ENCODE data around the gene RNF7. TPM values are rescaled to one million over a fixed set of nuclear protein-coding genes. Genes with fewer than 3 reads are reported as not detected.
"Not testable (repeated sequence)": the region's sequence is repeated elsewhere in the genome, so short reads cannot be mapped to it uniquely, and the experiment has no call there.

The RNF7 gene
- total and polyA plus RNA-seq, 4 donors = 11.7 to 71.6 (median 28.9) TPM

- 32% methylated on average over 1 of the region's 1 CpG for WGBS
- no peaks in the 10 kb centered on the region for H3K27me3 ChIP-seq (ENCODE audit: control insufficient read depth in 4 of 4, insufficient read depth in 4 of 4, low read length in 3 of 4)
- H3K36me3 ChIP-seq (ENCODE audit: control insufficient read depth in 4 of 4, insufficient read depth in 3 of 4, low read depth in 1 of 4, low read length in 3 of 4) = peaks cover 5 to 23% (median 21%) of the 10 kb centered on the region in 4 donors
- no peak overlapping the region for H3K4me3 ChIP-seq (ENCODE audit: low read depth in 1 of 3, low read length in 3 of 3)
- TF ChIP-seq SP1 (IDR thresholded peaks at IDR 0.05) (no peak), RAD21 (IDR thresholded peaks at IDR 0.05) (peak in 1 of 2 donors; percentile 7), GABPA (IDR thresholded peaks at IDR 0.05 in 1 of 2, conservative IDR thresholded peaks at IDR 0.05 in 1 of 2) (no peak)
- H3K27ac ChIP-seq (ENCODE audit: low read depth in 1 of 2, low read length in 2 of 2) = no peak overlapping the region
- no peak for DNase-seq (ENCODE audit: low spot score)
- no peaks in the 10 kb centered on the region for H3K9me3 ChIP-seq (ENCODE audit: control insufficient read depth in 4 of 4, low read length in 3 of 4)
- H3K4me1 ChIP-seq (ENCODE audit: control insufficient read depth in 4 of 4, insufficient read depth in 4 of 4, low read length in 3 of 4) = peaks cover 3 to 26% (median 17%) of the 10 kb centered on the region in 4 donors
- H3K9ac ChIP-seq (ENCODE audit: low read depth in 1 of 2, low read length in 2 of 2) = no peak overlapping the region
Measured at GRCh38 chr3:141743305-141743704, 5.2 kb downstream of the RNF7 start.

GRCh38 chr3:141746962-141747361 lies 8.9 kb downstream of the RNF7 start:
- Histone ChIP-seq H3K27me3 (ENCODE audit: control insufficient read depth in 4 of 4, insufficient read depth in 4 of 4, low read length in 3 of 4) (no peaks in the 10 kb centered on the region), H3K36me3 (ENCODE audit: control insufficient read depth in 4 of 4, insufficient read depth in 3 of 4, low read depth in 1 of 4, low read length in 3 of 4) (peaks cover 5 to 25% (median 21%) of the 10 kb centered on the region in 4 donors), H3K4me1 (ENCODE audit: control insufficient read depth in 4 of 4, insufficient read depth in 4 of 4, low read length in 3 of 4) (peaks cover 0 to 6% (median 1%) of the 10 kb centered on the region in 4 donors), H3K9ac (ENCODE audit: low read depth in 1 of 2, low read length in 2 of 2) (no peak overlapping the region), H3K27ac (ENCODE audit: low read depth in 1 of 2, low read length in 2 of 2) (no peak overlapping the region), H3K9me3 (ENCODE audit: control insufficient read depth in 4 of 4, low read length in 3 of 4) (no peaks in the 10 kb centered on the region), H3K4me3 (ENCODE audit: low read depth in 1 of 3, low read length in 3 of 3) (no peak overlapping the region)
- WGBS = 95% methylated on average over 4 of the region's 4 CpGs
- no peak for TF ChIP-seq ZBTB33 (IDR thresholded peaks at IDR 0.05)
- no peak for TF ChIP-seq FOXA1 (IDR thresholded peaks at IDR 0.05)
- TF ChIP-seq RAD21 (IDR thresholded peaks at IDR 0.05) = no peak
- DNase-seq (ENCODE audit: low spot score) = no peak

GRCh38 chr3:141753399-141753798 lies 15.3 kb downstream of the RNF7 start:
- no peaks in the 10 kb centered on the region for H3K4me1 ChIP-seq (ENCODE audit: control insufficient read depth in 4 of 4, insufficient read depth in 4 of 4, low read length in 3 of 4)
- 96% methylated on average over 3 of the region's 3 CpGs for WGBS
- peaks cover 0 to 3% (median 0%) of the 10 kb centered on the region in 4 donors for H3K36me3 ChIP-seq (ENCODE audit: control insufficient read depth in 4 of 4, insufficient read depth in 3 of 4, low read depth in 1 of 4, low read length in 3 of 4)
- TF ChIP-seq FOXA2 (IDR thresholded peaks at IDR 0.05) = no peak
- no peak for TF ChIP-seq GABPA (IDR thresholded peaks at IDR 0.05 in 1 of 2, conservative IDR thresholded peaks at IDR 0.05 in 1 of 2)
- no peak for TF ChIP-seq TAF1 (conservative IDR thresholded peaks at IDR 0.05)
- no peak for TF ChIP-seq NR2F2 (IDR thresholded peaks at IDR 0.05)
- TF ChIP-seq RAD21 (IDR thresholded peaks at IDR 0.05) = no peak
- no peak for TF ChIP-seq RXRA (IDR thresholded peaks at IDR 0.05)
- no peaks in the 10 kb centered on the region for H3K27me3 ChIP-seq (ENCODE audit: control insufficient read depth in 4 of 4, insufficient read depth in 4 of 4, low read length in 3 of 4)
- H3K9me3 ChIP-seq (ENCODE audit: control insufficient read depth in 4 of 4, low read length in 3 of 4) = no peaks in the 10 kb centered on the region
- no peak overlapping the region for H3K4me3 ChIP-seq (ENCODE audit: low read depth in 1 of 3, low read length in 3 of 3)
- DNase-seq (ENCODE audit: low spot score) = no peak
- no peak overlapping the region for H3K9ac ChIP-seq (ENCODE audit: low read depth in 1 of 2, low read length in 2 of 2)
- no peak overlapping the region for H3K27ac ChIP-seq (ENCODE audit: low read depth in 1 of 2, low read length in 2 of 2)

GRCh38 chr3:141754032-141754431 lies 15.9 kb downstream of the RNF7 start:
- H3K9ac ChIP-seq (ENCODE audit: low read depth in 1 of 2, low read length in 2 of 2) = no peak overlapping the region
- TF ChIP-seq ATF3 (IDR thresholded peaks at IDR 0.05) (no peak), RAD21 (IDR thresholded peaks at IDR 0.05) (no peak), SP1 (IDR thresholded peaks at IDR 0.05) (no peak), FOXA2 (IDR thresholded peaks at IDR 0.05) (no peak), YY1 (IDR thresholded peaks at IDR 0.05) (no peak)
- peaks cover 0 to 3% (median 0%) of the 10 kb centered on the region in 4 donors for H3K36me3 ChIP-seq (ENCODE audit: control insufficient read depth in 4 of 4, insufficient read depth in 3 of 4, low read depth in 1 of 4, low read length in 3 of 4)
- H3K4me1 ChIP-seq (ENCODE audit: control insufficient read depth in 4 of 4, insufficient read depth in 4 of 4, low read length in 3 of 4) = no peaks in the 10 kb centered on the region
- WGBS = 87% methylated on average over 1 of the region's 1 CpG
- H3K27me3 ChIP-seq (ENCODE audit: control insufficient read depth in 4 of 4, insufficient read depth in 4 of 4, low read length in 3 of 4) = no peaks in the 10 kb centered on the region
- H3K9me3 ChIP-seq (ENCODE audit: control insufficient read depth in 4 of 4, low read length in 3 of 4) = no peaks in the 10 kb centered on the region
- DNase-seq (ENCODE audit: low spot score) = no peak
- H3K27ac ChIP-seq (ENCODE audit: low read depth in 1 of 2, low read length in 2 of 2) = no peak overlapping the region
- no peak overlapping the region for H3K4me3 ChIP-seq (ENCODE audit: low read depth in 1 of 3, low read length in 3 of 3)

- not testable (repeated sequence) for H3K27ac ChIP-seq (ENCODE audit: low read depth in 1 of 2, low read length in 2 of 2); H3K4me3 ChIP-seq (ENCODE audit: low read depth in 1 of 3, low read length in 3 of 3); DNase-seq (ENCODE audit: low spot score); H3K9ac ChIP-seq (ENCODE audit: low read depth in 1 of 2, low read length in 2 of 2); H3K4me1 ChIP-seq (ENCODE audit: control insufficient read depth in 4 of 4, insufficient read depth in 4 of 4, low read length in 3 of 4); H3K27me3 ChIP-seq (ENCODE audit: control insufficient read depth in 4 of 4, insufficient read depth in 4 of 4, low read length in 3 of 4); H3K36me3 ChIP-seq (ENCODE audit: control insufficient read depth in 4 of 4, insufficient read depth in 3 of 4, low read depth in 1 of 4, low read length in 3 of 4); H3K9me3 ChIP-seq (ENCODE audit: control insufficient read depth in 4 of 4, low read length in 3 of 4)
- 74% methylated on average over 16 of the region's 19 CpGs for WGBS
Measured at GRCh38 chr3:141762552-141762951, 24.5 kb downstream of the RNF7 start.
